SH-SY5Y (cell line): Measurements from ENCODE around the gene TNPO3.

Source experiments
- GATA2 ChIP-seq: IDR thresholded peaks from 2 replicates; pipeline ENCODE4 v1.6.1; 2011; ENCODE audit warnings: mild to moderate bottlenecking, low read depth, low read length
- GATA3 ChIP-seq: IDR thresholded peaks from 2 replicates; pipeline ENCODE4 v1.6.1; 2011; ENCODE audit warnings: low read depth, mild to moderate bottlenecking, low read length, moderate library complexity

The TNPO3 gene

DNA sequence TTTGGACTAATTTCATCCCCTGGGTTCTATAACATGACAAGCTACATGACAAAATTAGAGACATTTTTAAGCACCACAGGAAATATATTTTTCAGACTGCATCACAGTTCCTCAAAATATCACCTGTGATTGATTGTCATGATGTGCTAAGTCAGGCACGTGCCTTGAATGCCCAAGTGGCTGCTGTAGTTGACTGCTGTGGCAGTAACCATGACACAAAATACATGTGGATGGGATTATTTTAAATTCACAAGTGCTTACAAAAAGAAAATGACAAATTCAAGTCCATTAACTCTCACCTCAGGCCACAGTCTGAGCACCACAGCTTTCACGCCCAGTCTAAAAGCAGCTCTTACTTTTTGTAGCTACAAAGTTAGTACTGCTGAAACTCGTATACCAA, 45.5 kb downstream of the TNPO3 start:
- TF ChIP-seq GATA3 (no peak), GATA2 (no peak)

DNA sequence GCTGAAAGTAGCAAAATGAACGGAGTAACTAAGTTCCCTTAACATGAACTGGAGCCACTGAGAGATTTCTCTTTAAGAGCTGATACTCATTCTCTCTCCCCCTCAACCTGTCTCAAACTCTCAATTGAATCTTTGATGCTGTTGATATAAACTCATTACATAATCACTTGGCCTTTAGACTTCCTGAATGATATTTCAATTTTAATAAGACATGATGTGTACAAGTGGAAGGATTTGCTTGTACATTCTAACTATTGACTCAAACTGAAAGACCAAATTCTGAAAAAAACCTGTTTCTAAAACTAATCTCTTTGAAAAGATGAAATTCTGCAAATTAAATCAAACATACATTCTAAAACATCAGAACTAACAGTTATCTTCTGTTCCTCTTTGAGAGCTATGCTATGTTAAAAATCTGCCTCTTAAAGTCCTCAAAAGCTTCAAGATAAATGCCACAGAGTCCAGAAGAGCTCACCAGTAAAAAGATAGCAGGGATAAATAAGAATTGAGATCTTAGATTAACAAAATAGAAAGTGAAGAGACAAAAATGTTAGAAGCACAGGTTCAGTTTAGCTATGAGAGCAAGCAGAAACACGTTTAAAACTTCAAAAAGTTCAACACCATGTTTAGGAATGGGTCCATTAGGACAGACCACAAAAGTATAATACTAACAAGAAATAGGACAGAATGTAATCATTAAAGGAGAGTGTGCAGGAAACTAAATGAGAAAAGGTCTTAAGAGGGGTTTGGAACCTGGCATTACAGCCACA, 46.1 kb downstream of the TNPO3 start:
- TF ChIP-seq GATA2 (no peak), GATA3 (no peak)

DNA sequence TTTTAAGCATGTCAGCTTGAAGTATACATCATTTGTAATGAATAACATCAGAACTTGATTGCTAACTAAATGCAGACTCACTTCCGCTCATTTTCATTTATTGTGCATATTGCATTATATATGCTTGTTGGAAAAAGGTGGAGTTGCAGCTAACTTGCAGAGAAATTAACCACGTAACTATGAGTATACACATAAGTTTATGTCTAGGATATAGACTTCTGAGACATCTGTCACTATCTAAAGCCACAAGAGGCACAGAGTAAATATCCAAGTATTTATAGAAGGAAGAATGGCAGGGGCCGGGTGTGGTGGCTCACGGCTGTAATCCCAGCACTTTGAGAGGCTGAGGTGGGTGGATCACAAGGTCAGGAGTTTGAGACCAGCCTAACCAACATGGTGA, 47.3 kb downstream of the TNPO3 start:
- TF ChIP-seq GATA3 (no peak), GATA2 (no peak)

DNA sequence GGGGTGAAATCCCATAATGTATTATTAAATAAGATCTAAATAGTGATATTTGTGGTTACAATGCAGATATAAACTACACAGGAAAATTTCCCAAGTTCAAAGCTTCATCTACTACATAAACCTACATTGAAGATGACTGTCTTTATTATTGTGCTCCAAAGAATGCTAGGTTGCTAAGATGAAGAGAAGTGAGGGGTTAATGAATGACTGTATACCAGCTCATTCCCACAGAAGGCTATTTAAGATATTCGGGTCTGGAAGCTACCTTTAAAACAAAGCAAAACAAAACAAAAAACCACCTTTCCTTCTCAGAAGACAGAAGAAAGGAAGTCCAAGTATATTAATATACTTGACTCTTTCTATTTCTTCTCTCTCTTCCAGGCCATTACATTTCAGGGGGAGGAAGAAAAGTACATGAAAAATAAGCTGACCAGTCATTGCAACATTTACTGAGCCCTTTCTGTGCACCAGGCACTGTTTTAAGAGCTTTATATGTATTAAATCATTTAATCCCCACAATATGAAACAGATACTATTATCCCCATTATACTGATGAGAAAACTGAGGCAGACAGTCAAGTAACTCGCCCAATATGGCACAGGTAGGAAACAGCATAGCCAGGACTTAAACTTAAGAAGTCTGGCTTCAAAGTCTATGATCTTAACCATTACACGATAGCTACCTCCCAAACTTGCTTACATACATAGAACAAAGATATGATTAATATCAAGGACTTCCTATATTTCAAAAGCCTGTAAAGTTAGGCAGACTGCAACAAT, 48.1 kb downstream of the TNPO3 start:
- TF ChIP-seq GATA3: no peak
- TF ChIP-seq GATA2: no peak

DNA sequence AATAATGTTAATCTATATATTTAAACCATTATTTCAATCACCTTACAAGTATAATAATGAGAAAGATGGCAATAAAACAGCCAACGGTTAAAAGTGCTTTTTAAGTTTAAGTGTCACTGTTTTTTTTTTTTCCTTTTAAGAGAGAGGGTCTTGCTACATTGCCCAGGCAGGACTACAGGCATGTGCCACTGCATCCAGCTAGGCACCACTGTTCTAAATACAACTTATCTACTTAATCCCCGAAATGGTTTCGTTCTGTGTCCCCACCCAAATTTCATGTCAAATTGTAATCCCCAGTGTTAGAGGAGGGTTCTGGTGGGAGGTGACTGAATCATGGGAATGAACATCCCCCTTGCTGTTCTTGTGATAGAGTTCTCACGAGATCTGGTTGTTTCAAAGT, 49.7 kb downstream of the TNPO3 start:
- TF ChIP-seq GATA2: no peak
- no peak for TF ChIP-seq GATA3

DNA sequence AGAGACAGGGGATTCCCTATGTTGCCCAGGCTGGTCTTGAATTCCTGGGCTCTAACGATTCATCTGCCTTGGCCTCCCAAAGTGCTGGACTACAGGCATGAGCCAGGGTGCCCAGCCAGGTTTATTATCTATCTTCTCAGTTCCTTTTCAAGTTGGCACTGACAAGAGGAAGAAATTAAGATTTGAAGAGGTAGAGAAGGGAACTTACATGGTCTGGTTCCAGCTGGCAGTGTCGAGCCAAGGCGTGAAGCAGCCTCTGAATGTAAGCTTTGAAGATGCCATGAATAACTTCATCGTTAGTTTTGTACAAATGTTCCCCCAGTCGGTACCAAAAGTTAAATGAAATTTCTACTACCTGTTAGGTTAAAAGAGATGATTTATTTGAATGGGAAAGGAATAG, 57.7 kb downstream of the TNPO3 start:
- no peak for TF ChIP-seq GATA2
- TF ChIP-seq GATA3: no peak

DNA sequence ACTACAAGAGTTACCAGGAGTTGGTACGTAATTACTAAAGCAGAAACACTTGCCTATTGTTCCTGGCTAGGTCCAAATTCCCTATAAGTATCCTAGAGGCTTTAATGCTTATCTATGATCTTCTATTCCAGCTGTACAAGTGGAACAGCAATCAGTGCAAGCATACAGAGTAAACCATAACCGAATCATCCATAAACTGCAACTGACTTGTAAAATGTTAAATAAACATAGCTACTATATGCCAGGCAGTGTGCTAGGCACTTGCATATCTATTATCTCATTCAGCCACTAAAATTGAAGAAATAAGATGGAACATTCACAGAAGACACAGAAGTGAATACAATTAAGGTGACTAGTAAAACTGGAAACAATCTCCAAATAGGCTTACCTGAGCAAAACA, 61.5 kb downstream of the TNPO3 start:
- TF ChIP-seq GATA2 (no peak), GATA3 (0 out of 2 replicates have a peak, but pooled peaks have one; percentile 24)

DNA sequence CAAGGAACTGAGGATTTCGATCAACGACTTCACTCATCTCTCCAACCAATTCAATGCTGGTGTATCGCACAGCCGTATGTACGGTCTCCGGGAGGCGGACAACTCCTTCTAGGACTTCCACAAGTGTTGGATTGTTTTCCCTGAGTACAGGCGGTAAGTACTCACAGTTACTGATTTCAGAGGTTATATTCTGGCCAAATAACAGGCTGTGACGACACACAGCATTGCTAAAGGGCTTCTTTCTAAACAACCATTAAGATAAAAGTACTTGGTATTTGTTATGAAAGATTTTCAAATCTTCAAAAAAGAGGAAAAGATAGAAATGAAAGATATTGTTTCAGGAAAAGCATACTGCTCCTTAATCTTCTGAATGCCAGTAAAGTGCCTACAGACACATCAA, 65.0 kb downstream of the TNPO3 start:
- TF ChIP-seq GATA2 (no peak), GATA3 (no peak)

DNA sequence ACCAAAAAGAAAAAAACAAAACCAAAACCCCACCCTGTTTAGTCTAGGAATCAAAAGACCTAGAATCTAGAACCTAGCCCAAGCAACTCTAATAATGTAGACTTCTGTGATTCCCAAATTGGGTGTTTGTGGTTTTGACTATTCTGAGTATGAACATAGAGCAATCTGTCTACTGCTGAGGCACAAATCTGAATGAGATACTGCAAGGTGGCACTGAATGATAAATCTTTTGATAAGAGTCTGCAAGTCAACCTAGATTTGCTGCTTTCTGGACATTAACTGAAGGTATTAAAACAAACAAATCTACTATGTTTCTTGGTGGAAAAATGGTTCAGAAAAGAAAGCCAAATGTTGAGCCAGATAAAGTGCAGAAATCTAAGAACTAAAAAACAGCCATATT, 66.5 kb downstream of the TNPO3 start:
- TF ChIP-seq GATA3: no peak

DNA sequence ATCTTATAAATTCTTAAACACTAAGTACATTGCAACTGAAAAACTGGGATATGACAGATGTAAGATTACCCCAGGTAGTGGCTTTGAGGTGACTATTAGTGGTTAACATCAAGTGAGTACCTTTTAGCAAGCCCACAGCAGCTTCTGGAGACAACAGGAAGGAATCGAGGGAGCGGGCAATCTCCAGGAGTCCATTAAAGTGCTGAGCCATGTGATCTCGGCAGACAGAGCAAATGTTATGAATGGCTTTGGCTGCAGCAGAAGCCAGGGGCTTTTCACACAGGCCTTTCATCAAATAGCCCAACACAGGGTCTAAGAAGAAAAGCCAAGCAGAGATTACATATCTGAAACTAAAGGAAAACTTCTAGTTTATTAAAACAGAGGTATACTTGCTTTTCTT, 68.3 kb downstream of the TNPO3 start:
- TF ChIP-seq GATA3: no peak
- no peak for TF ChIP-seq GATA2

DNA sequence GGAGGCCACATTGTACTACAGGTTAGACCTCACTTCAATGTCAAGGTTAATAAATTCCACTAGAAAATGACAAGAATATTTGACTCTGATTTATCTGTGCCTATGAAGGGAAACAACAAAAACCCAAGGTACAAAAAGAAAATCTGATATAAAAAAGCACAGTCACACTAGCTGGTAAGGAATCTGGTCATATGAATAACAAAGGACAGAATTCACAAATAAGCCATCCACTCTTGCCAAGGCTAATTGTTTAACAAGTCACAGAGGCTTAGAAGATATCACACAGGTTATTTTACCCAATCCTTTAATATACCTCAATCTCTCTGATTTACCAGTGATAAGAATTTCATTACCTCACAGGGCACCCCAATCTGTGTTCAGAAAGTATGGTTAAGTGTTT, 69.3 kb downstream of the TNPO3 start:
- TF ChIP-seq GATA2 (no peak), GATA3 (no peak)

DNA sequence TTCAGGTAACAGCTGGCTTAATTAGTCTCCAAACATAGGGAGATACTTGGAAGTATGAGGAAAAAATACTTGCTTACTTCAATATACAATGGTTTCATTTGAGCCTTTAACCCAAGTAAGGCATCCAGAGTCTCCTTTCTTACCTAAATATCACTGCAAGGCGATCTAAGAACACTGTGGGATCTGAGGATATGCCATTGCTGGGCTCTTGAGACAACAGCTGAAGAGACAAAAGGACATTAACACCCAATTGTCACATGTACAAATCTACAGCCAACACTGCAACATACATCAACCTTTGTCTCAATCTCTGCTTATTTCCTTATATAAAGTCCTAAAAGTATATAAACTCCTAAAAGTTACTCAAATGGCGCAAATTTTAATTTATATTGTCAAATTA, 72.8 kb downstream of the TNPO3 start:
- TF ChIP-seq GATA3: no peak
- TF ChIP-seq GATA2: no peak

DNA sequence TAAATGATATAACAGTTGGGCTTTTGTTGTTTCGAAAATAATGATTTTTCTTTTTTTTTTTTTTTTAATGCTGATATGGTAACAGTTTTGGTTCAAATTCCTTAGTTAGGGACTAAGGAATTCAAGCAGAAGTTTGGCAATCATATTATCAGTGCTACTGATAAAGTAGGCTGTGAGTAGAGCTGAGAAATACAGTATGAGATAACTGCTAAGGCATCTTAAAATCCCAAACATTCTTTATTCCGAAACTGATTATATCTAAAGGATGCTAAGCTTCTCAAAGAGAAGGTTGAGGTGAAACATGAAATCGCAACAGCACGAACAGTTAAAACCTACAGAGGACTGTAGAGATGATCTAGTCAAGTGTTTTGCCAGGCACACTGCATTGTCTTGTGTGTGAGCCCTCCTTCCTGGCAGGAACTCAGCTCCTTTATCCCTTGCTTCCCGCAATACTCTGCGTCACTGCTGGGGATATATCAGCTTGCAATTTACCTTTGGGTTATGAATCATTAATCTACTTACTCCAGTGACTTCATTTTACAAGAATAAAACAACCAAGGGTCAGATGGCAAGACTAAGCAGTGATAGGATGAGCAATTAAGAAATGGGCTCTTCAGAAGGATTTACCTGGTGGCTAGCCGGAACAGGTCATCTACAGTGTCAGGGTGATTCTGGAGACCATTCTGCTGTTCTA, 80.5 kb downstream of the TNPO3 start:
- TF ChIP-seq GATA2 (no peak), GATA3 (no peak)

DNA sequence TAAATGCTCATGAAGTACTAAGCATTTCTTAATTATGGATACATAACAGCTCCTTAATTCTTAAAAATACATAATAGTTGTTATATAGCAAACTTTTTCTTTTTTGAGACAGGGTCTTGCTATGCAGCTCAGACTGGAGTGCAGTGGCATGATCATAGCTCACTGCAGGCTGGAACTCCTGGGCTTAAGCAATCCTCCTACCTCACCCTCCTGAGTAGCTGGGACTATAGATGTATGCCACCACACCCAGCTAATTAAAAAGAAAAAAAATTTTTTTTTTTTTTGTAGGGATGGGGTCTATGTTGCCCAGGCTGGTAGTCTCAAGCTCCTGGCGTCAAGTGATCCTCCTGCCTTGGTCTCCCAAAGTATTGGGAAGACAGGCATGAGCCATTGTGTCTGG, 86.3 kb downstream of the TNPO3 start:
- no peak for TF ChIP-seq GATA3
- TF ChIP-seq GATA2: no peak

DNA sequence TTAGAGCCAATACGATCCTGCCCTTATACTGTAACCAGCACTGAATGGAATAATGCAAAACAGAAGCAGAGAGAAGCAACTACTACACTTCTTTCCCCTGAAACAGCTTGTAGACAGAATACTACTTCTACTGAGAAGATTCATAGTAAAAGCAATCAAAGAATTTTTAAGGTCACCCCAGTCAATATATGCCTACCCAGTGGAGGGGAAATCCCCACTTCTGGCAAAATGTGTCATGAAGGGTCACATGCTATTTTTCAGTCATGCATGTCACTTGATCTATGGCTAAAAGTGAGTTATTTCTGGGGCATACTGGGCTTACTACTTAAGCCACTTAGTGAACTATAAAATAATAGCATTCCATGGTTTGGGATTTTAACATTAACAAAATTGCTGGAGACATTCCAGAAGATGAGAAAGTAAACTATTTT, 91.6 kb downstream of the TNPO3 start:
- TF ChIP-seq GATA3 (no peak), GATA2 (no peak)

DNA sequence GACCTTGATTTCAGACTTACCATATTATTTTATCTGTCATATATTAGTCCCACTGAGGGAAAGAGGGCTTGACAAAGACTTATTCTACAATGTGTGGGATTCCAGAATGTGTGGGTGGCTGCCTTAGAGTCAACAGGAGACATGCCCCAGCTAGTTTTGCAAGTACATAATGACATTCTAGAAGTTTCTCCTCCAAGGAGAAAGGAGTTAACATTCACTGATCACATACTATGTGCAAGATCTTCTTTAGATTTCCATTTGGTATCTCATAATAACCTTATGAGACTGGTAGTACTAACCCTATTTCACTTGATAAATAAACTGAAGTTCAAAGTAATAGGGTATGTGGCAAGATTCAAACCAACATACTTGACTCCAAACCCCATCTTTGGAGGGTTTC, 92.0 kb downstream of the TNPO3 start:
- no peak for TF ChIP-seq GATA3
- TF ChIP-seq GATA2: no peak
